ENCODE data around the gene IPO7.
"Not testable (repeated sequence)": the region's sequence is repeated elsewhere in the genome, so short reads cannot be mapped to it uniquely, and the experiment has no call there.

DNA sequence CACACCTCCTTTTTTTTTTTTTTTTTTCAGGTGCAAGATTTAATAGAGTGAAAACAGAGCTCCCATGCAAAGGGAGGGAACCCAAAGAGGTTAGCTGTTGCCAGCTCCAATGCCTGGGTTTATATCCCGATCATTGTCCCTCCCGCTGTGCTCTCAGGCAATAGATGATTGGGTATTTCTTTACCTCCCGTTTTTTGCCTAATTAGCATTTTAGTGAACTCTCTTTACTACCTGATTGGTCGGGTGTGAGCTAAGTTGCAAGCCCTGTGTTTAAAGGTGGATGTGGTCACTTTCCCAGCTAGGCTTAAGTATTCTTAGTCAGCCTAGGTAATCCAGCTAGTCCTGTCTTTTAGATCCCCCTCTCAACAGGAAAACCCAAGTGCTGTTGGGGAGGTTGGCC is 36.7 kb upstream of the IPO7 start:
- not testable (repeated sequence) for TF ChIP-seq POLR2A (IDR thresholded peaks at IDR 0.05; ENCODE audit: low read length); GATA1 (IDR thresholded peaks at IDR 0.05; ENCODE audit: low read depth, low read length)

All from erythroblast (primary cell).